Activated T-cell treated with anti-CD3 and anti-CD28 coated beads, Interleukin-2, amount 50 U/mL, for 4 hours (primary cell): ENCODE results near the gene TBC1D17. TPM values are rescaled to one million over a fixed set of nuclear protein-coding genes. Genes with fewer than 3 reads are reported as not detected.

Experiments
- ATAC-seq, 2 donors: fragments of 200-7000 bp; cut with Tn5 transposase; one replicate each; pipeline ENCODE4 v1.10.0; 2021
- DNase-seq: peaks from one replicate; pipeline ENCODE4 v3.0.0-alpha.2; 2020
- H3K27me3 Mint-ChIP-seq: one replicate; pipeline ENCODE4 v1.8.0; 2021; ENCODE audit warnings: low read depth, mixed read lengths
- H3K36me3 Mint-ChIP-seq: one replicate; pipeline ENCODE4 v1.8.0; 2022; ENCODE audit warnings: mixed read lengths; ENCODE audit not compliant: insufficient read depth
- H3K4me1 Mint-ChIP-seq: one replicate; pipeline ENCODE4 v1.8.0; 2021; ENCODE audit warnings: low read depth, mixed read lengths
- H3K4me3 Mint-ChIP-seq: one replicate; pipeline ENCODE4 v1.8.0; 2021; ENCODE audit warnings: mild to moderate bottlenecking, moderate library complexity, mixed read lengths
- H3K9me3 Mint-ChIP-seq: one replicate; pipeline ENCODE4 v1.8.0; 2021; ENCODE audit warnings: mixed read lengths
- total RNA-seq, 3 donors: library from RNA; stranded (reverse); gene quantifications; one replicate each; pipeline ENCODE4 v1.2.1, GENCODE V29; 2021

Gene TBC1D17
- total RNA-seq, 3 donors from 2014 or later = 29.1 to 30.5 (median 29.3) TPM

GRCh38 chr19:49853852-49854377, 23.6 kb upstream of the TBC1D17 start:
- Mint-ChIP-seq H3K4me3 (peak overlapping the region; percentile 14), H3K27me3 (no peaks in the 10 kb centered on the region), H3K9me3 (peaks cover 4% of the 10 kb centered on the region), H3K4me1 (peaks cover 29% of the 10 kb centered on the region), H3K36me3 (peaks cover 4% of the 10 kb centered on the region)
- DNase-seq = no peak
- ATAC-seq = no peak

- DNase-seq (no peak), ATAC-seq (no peak)
- peaks cover 24% of the 10 kb centered on the region for H3K4me1 Mint-ChIP-seq
- H3K36me3 Mint-ChIP-seq = peaks cover 3% of the 10 kb centered on the region
- no peaks in the 10 kb centered on the region for H3K9me3 Mint-ChIP-seq
- H3K4me3 Mint-ChIP-seq = no peak overlapping the region
- H3K27me3 Mint-ChIP-seq = no peaks in the 10 kb centered on the region
These were observed 22.9 kb upstream of the TBC1D17 start for GRCh38 chr19:49854378-49855263.

- Mint-ChIP-seq H3K36me3 (peaks cover 3% of the 10 kb centered on the region), H3K27me3 (no peaks in the 10 kb centered on the region), H3K4me3 (no peak overlapping the region), H3K9me3 (no peaks in the 10 kb centered on the region), H3K4me1 (peaks cover 17% of the 10 kb centered on the region)
- DNase-seq = no peak
- no peak for ATAC-seq
These were observed 22.2 kb upstream of the TBC1D17 start for GRCh38 chr19:49855277-49855675.

- H3K9me3 Mint-ChIP-seq = no peaks in the 10 kb centered on the region
- ATAC-seq = no peak
- H3K4me3 Mint-ChIP-seq = no peak overlapping the region
- H3K27me3 Mint-ChIP-seq = no peaks in the 10 kb centered on the region
- H3K4me1 Mint-ChIP-seq = peaks cover 16% of the 10 kb centered on the region
- H3K36me3 Mint-ChIP-seq = peaks cover 3% of the 10 kb centered on the region
- DNase-seq = no peak
These were observed 21.6 kb upstream of the TBC1D17 start for GRCh38 chr19:49855676-49856573.

- no peak overlapping the region for H3K4me3 Mint-ChIP-seq
- H3K9me3 Mint-ChIP-seq = no peaks in the 10 kb centered on the region
- peaks cover 16% of the 10 kb centered on the region for H3K4me1 Mint-ChIP-seq
- DNase-seq (no peak), ATAC-seq (no peak)
- no peaks in the 10 kb centered on the region for H3K27me3 Mint-ChIP-seq
- peaks cover 3% of the 10 kb centered on the region for H3K36me3 Mint-ChIP-seq
These were observed 20.9 kb upstream of the TBC1D17 start for GRCh38 chr19:49856574-49857021.

- no peaks in the 10 kb centered on the region for H3K9me3 Mint-ChIP-seq
- H3K4me1 Mint-ChIP-seq = peaks cover 12% of the 10 kb centered on the region
- no peak for ATAC-seq
- H3K36me3 Mint-ChIP-seq = peaks cover 3% of the 10 kb centered on the region
- H3K27me3 Mint-ChIP-seq = no peaks in the 10 kb centered on the region
- no peak overlapping the region for H3K4me3 Mint-ChIP-seq
- DNase-seq = no peak
These were observed 20.3 kb upstream of the TBC1D17 start for GRCh38 chr19:49857061-49857837.

GRCh38 chr19:49857838-49858087, 19.7 kb upstream of the TBC1D17 start:
- peaks cover 3% of the 10 kb centered on the region for H3K36me3 Mint-ChIP-seq
- ATAC-seq = no peak
- no peaks in the 10 kb centered on the region for H3K9me3 Mint-ChIP-seq
- H3K27me3 Mint-ChIP-seq = no peaks in the 10 kb centered on the region
- no peak for DNase-seq
- H3K4me1 Mint-ChIP-seq = peaks cover 7% of the 10 kb centered on the region
- no peak overlapping the region for H3K4me3 Mint-ChIP-seq

GRCh38 chr19:49858088-49858985, 19.2 kb upstream of the TBC1D17 start:
- Mint-ChIP-seq H3K27me3 (no peaks in the 10 kb centered on the region), H3K9me3 (no peaks in the 10 kb centered on the region), H3K4me1 (peaks cover 4% of the 10 kb centered on the region), H3K36me3 (peaks cover 6% of the 10 kb centered on the region), H3K4me3 (no peak overlapping the region)
- DNase-seq (no peak), ATAC-seq (no peak)

- peaks cover 15% of the 10 kb centered on the region for H3K36me3 Mint-ChIP-seq
- ATAC-seq = no peak
These were observed 17.7 kb upstream of the TBC1D17 start for GRCh38 chr19:49859682-49860335.

GRCh38 chr19:49860336-49861102, 17.0 kb upstream of the TBC1D17 start:
- peaks cover 19% of the 10 kb centered on the region for H3K36me3 Mint-ChIP-seq

More at GRCh38 chr19:49859682-49860335, 17.7 kb upstream of the TBC1D17 start:
- no peaks in the 10 kb centered on the region for H3K9me3 Mint-ChIP-seq
- DNase-seq = no peak
- H3K27me3 Mint-ChIP-seq = no peaks in the 10 kb centered on the region
- no peak overlapping the region for H3K4me3 Mint-ChIP-seq
- peaks cover 13% of the 10 kb centered on the region for H3K4me1 Mint-ChIP-seq

GRCh38 chr19:49861107-49861506, 16.4 kb upstream of the TBC1D17 start:
- H3K27me3 Mint-ChIP-seq = no peaks in the 10 kb centered on the region
- H3K4me3 Mint-ChIP-seq = no peak overlapping the region
- no peak for ATAC-seq
- H3K4me1 Mint-ChIP-seq = peaks cover 24% of the 10 kb centered on the region
- H3K36me3 Mint-ChIP-seq = peaks cover 19% of the 10 kb centered on the region
- DNase-seq = no peak
- no peaks in the 10 kb centered on the region for H3K9me3 Mint-ChIP-seq

More at GRCh38 chr19:49860336-49861102, 17.0 kb upstream of the TBC1D17 start:
- no peak for DNase-seq
- Mint-ChIP-seq H3K4me3 (no peak overlapping the region), H3K4me1 (peaks cover 18% of the 10 kb centered on the region), H3K27me3 (no peaks in the 10 kb centered on the region), H3K9me3 (no peaks in the 10 kb centered on the region)
- ATAC-seq = no peak
